HepG2 (cell line): Measurements from ENCODE around the gene DNAJC30. TPM values are rescaled to one million over a fixed set of nuclear protein-coding genes. Genes with fewer than 3 reads are reported as not detected.

Experiments
- ATF5 ChIP-seq: sonication (generic); formaldehyde crosslinking; IDR thresholded peaks from 2 replicates; pipeline ENCODE4 v1.4.0; 2020; ENCODE audit warnings: mild to moderate bottlenecking, low read depth, missing genetic modification reagents
- BHLHE40 ChIP-seq: IDR thresholded peaks from 2 replicates; pipeline ENCODE4 v1.6.1; 2011; ENCODE audit warnings: low read length, improper control_type of control experiment
- DMAP1 ChIP-seq: IDR thresholded peaks from 2 replicates; pipeline ENCODE4 v1.6.1; 2016
- FOXK1 ChIP-seq: sonication (generic); formaldehyde crosslinking; IDR thresholded peaks from 2 replicates; pipeline ENCODE4 v1.4.0; 2020; ENCODE audit warnings: low read depth, missing genetic modification reagents, borderline replicate concordance
- HOXA3 ChIP-seq: sonication (generic); formaldehyde crosslinking; IDR thresholded peaks from 2 replicates; pipeline ENCODE4 v1.5.0; 2020; ENCODE audit warnings: missing genetic modification reagents
- HOXA7 ChIP-seq: sonication (generic); formaldehyde crosslinking; IDR thresholded peaks from 2 replicates; pipeline ENCODE4 v1.8.1; 2022; ENCODE audit warnings: mild to moderate bottlenecking, missing genetic modification reagents, moderate library complexity
- KAT7 ChIP-seq: IDR thresholded peaks from 2 replicates; pipeline ENCODE4 v1.6.1; 2018; ENCODE audit warnings: borderline replicate concordance, missing compliant biosample characterization
- NR2F6 ChIP-seq, 2 experiments: IDR thresholded peaks; 2 replicates each; pipeline ENCODE4 v1.6.1; 2016; ENCODE audit warnings: antibody characterized with exemption in 1 of 2, mild to moderate bottlenecking in 1 of 2
- NR3C1 ChIP-seq: sonication (generic); formaldehyde crosslinking; IDR thresholded peaks from 2 replicates; pipeline ENCODE4 v1.4.0; 2020; ENCODE audit warnings: missing genetic modification reagents
- ZBTB43 ChIP-seq: sonication (generic); formaldehyde crosslinking; conservative IDR thresholded peaks from 2 replicates; pipeline ENCODE4 v1.4.0; 2020; ENCODE audit warnings: missing genetic modification reagents
- ZBTB7A ChIP-seq: sonication (generic); formaldehyde crosslinking; IDR thresholded peaks from 2 replicates; pipeline ENCODE4 v1.8.0; 2022; ENCODE audit warnings: mild to moderate bottlenecking, missing genetic modification reagents
- ZBTB8A ChIP-seq: sonication (generic); formaldehyde crosslinking; IDR thresholded peaks from 2 replicates; pipeline ENCODE4 v1.4.0; 2020; ENCODE audit warnings: mild to moderate bottlenecking, low read depth, missing genetic modification reagents, borderline replicate concordance
- ZC3H13 ChIP-seq: sonication (generic); formaldehyde crosslinking; IDR thresholded peaks from 2 replicates; pipeline ENCODE4 v1.8.1; 2023; ENCODE audit warnings: mild to moderate bottlenecking, missing genetic modification reagents, moderate library complexity
- ZSCAN21 ChIP-seq: sonication (generic); formaldehyde crosslinking; IDR thresholded peaks from 2 replicates; pipeline ENCODE4 v1.8.0; 2022; ENCODE audit warnings: mild to moderate bottlenecking, missing genetic modification reagents, moderate library complexity, borderline replicate concordance
- ZSCAN30 ChIP-seq: sonication (generic); formaldehyde crosslinking; IDR thresholded peaks from 2 replicates; pipeline ENCODE4 v1.5.0; 2020; ENCODE audit warnings: mild to moderate bottlenecking, missing genetic modification reagents
- polyA plus RNA-seq, 8 experiments: library from polyadenylated mRNA; depleted of rRNA in 3 of 8; stranded (reverse) in 7 of 8; unstranded in 1 of 8; fragments of >200 nt; fragmentation: Illumina TruSeq in 4 of 8; extraction: Trizol in 4 of 8; gene quantifications; 2 replicates each; pipeline versions ENCODE4 v1.2.1 to v1.2.3, GENCODE V29; 2011 to 2016; ENCODE audit warnings: low read depth in 4 of 8, missing spikeins in 1 of 8, mixed read lengths in 1 of 8; ENCODE audit not compliant: insufficient read depth in 1 of 8
- total RNA-seq, 5 experiments: library from RNA; depleted of rRNA; stranded (reverse); fragments of >200 nt; fragmentation: Illumina TruSeq; extraction: Trizol; gene quantifications; 2 replicates each; pipeline ENCODE4 v1.2.3, GENCODE V29; 2016; ENCODE audit warnings: low read depth in 1 of 5
- TF ChIP-seq, protein P1 (sequence below): sonication (generic); formaldehyde crosslinking; IDR thresholded peaks from 2 replicates; pipeline ENCODE4 v1.8.1; 2023; ENCODE audit warnings: mild to moderate bottlenecking, missing genetic modification reagents, borderline replicate concordance
- TF ChIP-seq, protein P2 (sequence below), 2 experiments: sonication (generic) in 1 of 2; formaldehyde crosslinking in 1 of 2; IDR thresholded peaks; 2 replicates each; pipeline versions ENCODE4 v1.6.1 to v1.9.0; 2014 to 2022; ENCODE audit warnings: antibody characterized with exemption in 1 of 2, borderline replicate concordance in 1 of 2, inconsistent platforms in 1 of 2, low read depth in 1 of 2, missing genetic modification reagents in 1 of 2
- TF ChIP-seq, protein P3 (sequence below): sonication (generic); formaldehyde crosslinking; IDR thresholded peaks from 2 replicates; pipeline ENCODE4 v1.4.0; 2020; ENCODE audit warnings: mild to moderate bottlenecking, missing genetic modification reagents

The DNAJC30 gene
- total and polyA plus RNA-seq, 2 of the 13 experiments (the other 11 are each of a cell fraction or from before 2014, with no cell fraction given) = 3.3 to 3.8 TPM

- no peak for TF ChIP-seq NR2F6 (IDR thresholded peaks at IDR 0.05)
- TF ChIP-seq NR2F6 (CRISPR knock-in tag; IDR thresholded peaks at IDR 0.05) = 0 out of 2 replicates have a peak, but pooled peaks have one; percentile 7
- peak; percentile 77; the same call in 1 of the 2 replicates for TF ChIP-seq HOXA7 (CRISPR knock-in tag)
- TF ChIP-seq ZSCAN21 (CRISPR knock-in tag) = no peak
- TF ChIP-seq ZC3H13 = peak; percentile 62; the same call in 1 of the 2 replicates
- TF ChIP-seq, protein P1, sequence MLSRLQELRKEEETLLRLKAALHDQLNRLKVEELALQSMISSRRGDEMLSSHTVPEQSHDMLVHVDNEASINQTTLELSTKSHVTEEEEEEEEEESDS (CRISPR knock-in tag) = no peak
- no peak for TF ChIP-seq ATF5
- no peak for TF ChIP-seq ZSCAN30
- 0 out of 2 replicates have a peak, but pooled peaks have one; percentile 36 for TF ChIP-seq KAT7 (CRISPR knock-in tag)
- TF ChIP-seq, protein P2, sequence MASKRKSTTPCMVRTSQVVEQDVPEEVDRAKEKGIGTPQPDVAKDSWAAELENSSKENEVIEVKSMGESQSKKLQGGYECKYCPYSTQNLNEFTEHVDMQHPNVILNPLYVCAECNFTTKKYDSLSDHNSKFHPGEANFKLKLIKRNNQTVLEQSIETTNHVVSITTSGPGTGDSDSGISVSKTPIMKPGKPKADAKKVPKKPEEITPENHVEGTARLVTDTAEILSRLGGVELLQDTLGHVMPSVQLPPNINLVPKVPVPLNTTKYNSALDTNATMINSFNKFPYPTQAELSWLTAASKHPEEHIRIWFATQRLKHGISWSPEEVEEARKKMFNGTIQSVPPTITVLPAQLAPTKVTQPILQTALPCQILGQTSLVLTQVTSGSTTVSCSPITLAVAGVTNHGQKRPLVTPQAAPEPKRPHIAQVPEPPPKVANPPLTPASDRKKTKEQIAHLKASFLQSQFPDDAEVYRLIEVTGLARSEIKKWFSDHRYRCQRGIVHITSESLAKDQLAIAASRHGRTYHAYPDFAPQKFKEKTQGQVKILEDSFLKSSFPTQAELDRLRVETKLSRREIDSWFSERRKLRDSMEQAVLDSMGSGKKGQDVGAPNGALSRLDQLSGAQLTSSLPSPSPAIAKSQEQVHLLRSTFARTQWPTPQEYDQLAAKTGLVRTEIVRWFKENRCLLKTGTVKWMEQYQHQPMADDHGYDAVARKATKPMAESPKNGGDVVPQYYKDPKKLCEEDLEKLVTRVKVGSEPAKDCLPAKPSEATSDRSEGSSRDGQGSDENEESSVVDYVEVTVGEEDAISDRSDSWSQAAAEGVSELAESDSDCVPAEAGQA (IDR thresholded peaks at IDR 0.05; ENCODE audit: low read depth) = no peak; the same call in none of the 2 replicates
- TF ChIP-seq, protein P2 (CRISPR knock-in tag; IDR thresholded peaks at IDR 0.05; ENCODE audit: borderline replicate concordance) = 0 out of 2 replicates have a peak, but pooled peaks have one; percentile 49
- TF ChIP-seq, protein P3, sequence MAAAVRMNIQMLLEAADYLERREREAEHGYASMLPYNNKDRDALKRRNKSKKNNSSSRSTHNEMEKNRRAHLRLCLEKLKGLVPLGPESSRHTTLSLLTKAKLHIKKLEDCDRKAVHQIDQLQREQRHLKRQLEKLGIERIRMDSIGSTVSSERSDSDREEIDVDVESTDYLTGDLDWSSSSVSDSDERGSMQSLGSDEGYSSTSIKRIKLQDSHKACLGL (CRISPR knock-in tag) = peak; percentile 85
- no peak for TF ChIP-seq ZBTB8A (CRISPR knock-in tag)
- TF ChIP-seq HOXA3 (CRISPR knock-in tag) = peak; percentile 91
- TF ChIP-seq ZBTB43 (CRISPR knock-in tag) = no peak; the same call in 1 of the 2 replicates
- TF ChIP-seq DMAP1 = peak; percentile 68; the same call in 1 of the 2 replicates
- TF ChIP-seq FOXK1 = 0 out of 2 replicates have a peak, but pooled peaks have one; percentile 55
- no peak for TF ChIP-seq NR3C1 (CRISPR knock-in tag)
- peak; percentile 62 for TF ChIP-seq BHLHE40
- no peak; the same call in 1 of the 2 replicates for TF ChIP-seq ZBTB7A (CRISPR knock-in tag)
Measured at GRCh38 chr7:73683056-73683787, at the start of gene DNAJC30, which contains the start of gene BUD23 (continued).
